SK-N-SH (cell line): Measurements from ENCODE around the gene TGM6. TPM values are rescaled to one million over a fixed set of nuclear protein-coding genes. Genes with fewer than 3 reads are reported as not detected.

Source experiments
- CTCF ChIA-PET: fragments of 300-600, 350-600 bp; formaldehyde crosslinking; extraction: SDS; loops from one replicate; lab custom pipeline; 2021; lab: Yijun Ruan, JAX
- POLR2A ChIA-PET: fragments of 350-600 bp; sonication (Branson Sonifier 250); formaldehyde crosslinking; extraction: SDS; loops from one replicate; lab custom pipeline; 2020; ENCODE audit warnings: antibody characterized with exemption, inconsistent platforms; lab: Yijun Ruan, JAX
- DNase-seq: peaks from one replicate; pipeline ENCODE4 v3.0.0; 2012
- H2AFZ ChIP-seq: fragments of 200-600 bp; sonication (generic); 2 replicates; pipeline ENCODE4 v1.8.1; 2016; ENCODE audit warnings: antibody characterized with exemption, mild to moderate bottlenecking, low read depth
- H3F3A ChIP-seq: fragments of 200-600 bp; sonication (generic); replicated peaks from 2 replicates; pipeline ENCODE3; 2016; ENCODE audit warnings: antibody characterized with exemption, mild to moderate bottlenecking; ENCODE audit not compliant: insufficient read depth
- H3K27ac ChIP-seq, 2 experiments: fragments of 200-500 bp in 1 of 2; fragments of 200-600 bp in 1 of 2; sonication (Bioruptor generic) in 1 of 2; sonication (generic), shearing (Covaris generic) in 1 of 2; 2 replicates each; pipeline versions ENCODE4 v1.5.1 to v1.6.1; 2014 to 2016; ENCODE audit warnings: low read depth in 2 of 2, inconsistent platforms in 1 of 2, low read length in 1 of 2, mild to moderate bottlenecking in 1 of 2, mixed read lengths in 1 of 2
- H3K27me3 ChIP-seq: fragments of 200-600 bp; sonication (generic), shearing (Covaris generic); 2 replicates; pipeline ENCODE4 v1.6.1; 2016; ENCODE audit warnings: mixed run types; ENCODE audit not compliant: insufficient read depth
- H3K36me3 ChIP-seq, 2 experiments: fragments of 200-500 bp in 1 of 2; fragments of 200-600 bp in 1 of 2; sonication (Bioruptor generic) in 1 of 2; sonication (generic) in 1 of 2; replicated peaks in 1 of 2; 2 replicates each; pipeline versions ENCODE3 to v1.5.1; 2014 to 2016; ENCODE audit warnings: low read length in 1 of 2, mild to moderate bottlenecking in 1 of 2; ENCODE audit not compliant: insufficient read depth in 2 of 2, control insufficient read depth in 1 of 2
- H3K4me1 ChIP-seq, 2 experiments: fragments of 200-500 bp in 1 of 2; fragments of 200-600 bp in 1 of 2; sonication (Bioruptor generic) in 1 of 2; sonication (generic), shearing (Covaris generic) in 1 of 2; 2 replicates each; pipeline versions ENCODE4 v1.5.1 to v1.6.1; 2014 to 2016; ENCODE audit warnings: low read depth in 1 of 2, low read length in 1 of 2, mixed run types in 1 of 2; ENCODE audit not compliant: insufficient read depth in 2 of 2, control insufficient read depth in 1 of 2
- H3K4me2 ChIP-seq: fragments of 200-600 bp; sonication (generic), shearing (Covaris generic); 2 replicates; pipeline ENCODE4 v1.6.1; 2017; ENCODE audit warnings: mixed run types
- H3K4me3 ChIP-seq, 2 experiments: fragments of 200-500 bp in 1 of 2; fragments of 200-600 bp in 1 of 2; sonication (Bioruptor generic) in 1 of 2; sonication (generic), shearing (Covaris generic) in 1 of 2; 2 replicates each; pipeline versions ENCODE4 v1.5.1 to v1.8.1; 2014 to 2016; ENCODE audit warnings: low read depth in 2 of 2, inconsistent platforms in 1 of 2, low read length in 1 of 2, mild to moderate bottlenecking in 1 of 2, mixed read lengths in 1 of 2, moderate library complexity in 1 of 2
- H3K79me2 ChIP-seq: fragments of 200-600 bp; sonication (generic); 2 replicates; pipeline ENCODE4 v1.8.1; 2017; ENCODE audit warnings: mild to moderate bottlenecking; ENCODE audit not compliant: insufficient read depth
- H3K9ac ChIP-seq: fragments of 200-600 bp; sonication (generic); 2 replicates; pipeline ENCODE4 v1.6.1; 2017; ENCODE audit warnings: mixed run types
- H3K9me2 ChIP-seq: fragments of 200-600 bp; sonication (generic); 2 replicates; pipeline ENCODE4 v1.6.1; 2017; ENCODE audit warnings: mixed run types
- H3K9me3 ChIP-seq: fragments of 200-600 bp; sonication (generic); 2 replicates; pipeline ENCODE4 v1.6.1; 2017; ENCODE audit warnings: mixed run types, mild to moderate bottlenecking, moderate library complexity
- H4K20me1 ChIP-seq: fragments of 200-600 bp; sonication (generic); 2 replicates; pipeline ENCODE4 v1.6.1; 2017; ENCODE audit warnings: mild to moderate bottlenecking, mixed run types; ENCODE audit not compliant: insufficient read depth
- CHD2 ChIP-seq: fragments of 150-350 bp; IDR thresholded peaks from 2 replicates; pipeline ENCODE4 v1.6.1; 2018; ENCODE audit warnings: low read length; ENCODE audit not compliant: partially characterized antibody
- ELF1 ChIP-seq: IDR thresholded peaks from 2 replicates; pipeline ENCODE4 v1.4.0; 2012
- EZH2phosphoT487 ChIP-seq: fragments of 200-600 bp; sonication (generic); IDR thresholded peaks from 2 replicates; pipeline ENCODE4 v1.6.1; 2017; ENCODE audit warnings: low read depth, mixed run types, mild to moderate bottlenecking, antibody characterized with exemption, moderate library complexity, borderline replicate concordance
- GABPA ChIP-seq: IDR thresholded peaks from 2 replicates; pipeline ENCODE4 v1.4.0; 2012; ENCODE audit warnings: low read depth, mild to moderate bottlenecking
- GATA2 ChIP-seq: sonication (generic); formaldehyde crosslinking; IDR thresholded peaks from 2 replicates; pipeline ENCODE4 v1.5.0; 2020; ENCODE audit warnings: mild to moderate bottlenecking, missing genetic modification reagents
- JUND ChIP-seq: IDR thresholded peaks from 2 replicates; pipeline ENCODE4 v1.4.0; 2012
- MEF2A ChIP-seq: IDR thresholded peaks from 2 replicates; pipeline ENCODE4 v1.4.0; 2012; ENCODE audit warnings: low read depth, borderline replicate concordance
- MXI1 ChIP-seq: IDR thresholded peaks from 2 replicates; pipeline ENCODE4 v1.6.1; 2012; ENCODE audit warnings: mild to moderate bottlenecking, low read depth, low read length, improper control_type of control experiment
- NRF1 ChIP-seq: IDR thresholded peaks from 2 replicates; pipeline ENCODE4 v1.6.1; 2012; ENCODE audit warnings: low read depth, mild to moderate bottlenecking, low read length
- POLR2AphosphoS5 ChIP-seq: IDR thresholded peaks from 2 replicates; pipeline ENCODE4 v1.6.1; 2012; ENCODE audit warnings: low read depth, low read length
- RCOR1 ChIP-seq: fragments of 150-350 bp; IDR thresholded peaks from 2 replicates; pipeline ENCODE4 v1.6.1; 2017; ENCODE audit warnings: antibody characterized with exemption, low read length
- RFX5 ChIP-seq: IDR thresholded peaks from 2 replicates; pipeline ENCODE4 v1.6.1; 2012; ENCODE audit warnings: mild to moderate bottlenecking, improper control_type of control experiment, low read length
- SMC3 ChIP-seq: IDR thresholded peaks from 2 replicates; pipeline ENCODE4 v1.6.1; 2012; ENCODE audit warnings: low read depth, low read length, improper control_type of control experiment
- TAF1 ChIP-seq: IDR thresholded peaks from 2 replicates; pipeline ENCODE4 v1.6.1; 2012; ENCODE audit warnings: low read depth, mild to moderate bottlenecking, low read length, moderate library complexity, borderline replicate concordance
- TEAD4 ChIP-seq: IDR thresholded peaks from 2 replicates; pipeline ENCODE4 v1.4.0; 2012; ENCODE audit warnings: mild to moderate bottlenecking, borderline replicate concordance; ENCODE audit not compliant: insufficient read depth
- USF1 ChIP-seq: IDR thresholded peaks from 2 replicates; pipeline ENCODE4 v1.4.0; 2012; ENCODE audit warnings: low read depth, borderline replicate concordance
- USF2 ChIP-seq: fragments of 150-350 bp; IDR thresholded peaks from 2 replicates; pipeline ENCODE4 v1.6.1; 2017; ENCODE audit warnings: antibody characterized with exemption, low read length, low read depth, borderline replicate concordance
- WGBS: methylation state at CpG from one replicate; pipeline ENCODE4 v1.1.6; 2017; ENCODE audit warnings: low lambda C conversion rate; 5-methylcytosine and 5-hydroxymethylcytosine counted together
- polyA plus RNA-seq, 3 experiments: library from polyadenylated mRNA; depleted of rRNA; stranded (reverse); fragments of >200 nt; gene quantifications; 2 replicates each; pipeline ENCODE4 v1.2.3, GENCODE V29; 2012
- TF ChIP-seq, protein P1 (sequence below): IDR thresholded peaks from 2 replicates; pipeline ENCODE4 v1.6.1; 2012; ENCODE audit warnings: mild to moderate bottlenecking, low read depth, low read length, moderate library complexity
- TF ChIP-seq, protein P2 (sequence below): IDR thresholded peaks from 2 replicates; pipeline ENCODE4 v1.4.0; 2012; ENCODE audit warnings: low read depth, borderline replicate concordance

Gene TGM6
- polyA plus RNA-seq, 1 of the 3 experiments (the other 2 are of a cell fraction) = not detected

GRCh38 chr20:2337142-2337541 is 43.6 kb upstream of the TGM6 start:
- Histone ChIP-seq H3K4me1 (no peaks in the 10 kb centered on the region), H3K9me3 (no peaks in the 10 kb centered on the region), H3K9me2 (no peaks in the 10 kb centered on the region), H2AFZ (no peak overlapping the region), H4K20me1 (no peaks in the 10 kb centered on the region), H3K4me3 (no peak overlapping the region), H3K9ac (no peak overlapping the region), H3K27ac (no peak overlapping the region), H3K4me2 (no peak overlapping the region), H3K27me3 (peaks cover 4% of the 10 kb centered on the region; the same call in 1 of the 2 replicates), H3K36me3 (no peaks in the 10 kb centered on the region), H3F3A (no peaks in the 10 kb centered on the region), H3K79me2 (no peaks in the 10 kb centered on the region)
- TF ChIP-seq JUND (no peak), POLR2AphosphoS5 (no peak), RFX5 (no peak), GABPA (no peak), EZH2phosphoT487 (no peak), SMC3 (no peak), USF2 (no peak), MXI1 (no peak), ELF1 (no peak), TAF1 (no peak), RCOR1 (no peak), GATA2 (CRISPR knock-in tag) (no peak), MEF2A (no peak), NRF1 (no peak), CHD2 (no peak), USF1 (no peak), TEAD4 (no peak)
- TF ChIP-seq, protein P1, sequence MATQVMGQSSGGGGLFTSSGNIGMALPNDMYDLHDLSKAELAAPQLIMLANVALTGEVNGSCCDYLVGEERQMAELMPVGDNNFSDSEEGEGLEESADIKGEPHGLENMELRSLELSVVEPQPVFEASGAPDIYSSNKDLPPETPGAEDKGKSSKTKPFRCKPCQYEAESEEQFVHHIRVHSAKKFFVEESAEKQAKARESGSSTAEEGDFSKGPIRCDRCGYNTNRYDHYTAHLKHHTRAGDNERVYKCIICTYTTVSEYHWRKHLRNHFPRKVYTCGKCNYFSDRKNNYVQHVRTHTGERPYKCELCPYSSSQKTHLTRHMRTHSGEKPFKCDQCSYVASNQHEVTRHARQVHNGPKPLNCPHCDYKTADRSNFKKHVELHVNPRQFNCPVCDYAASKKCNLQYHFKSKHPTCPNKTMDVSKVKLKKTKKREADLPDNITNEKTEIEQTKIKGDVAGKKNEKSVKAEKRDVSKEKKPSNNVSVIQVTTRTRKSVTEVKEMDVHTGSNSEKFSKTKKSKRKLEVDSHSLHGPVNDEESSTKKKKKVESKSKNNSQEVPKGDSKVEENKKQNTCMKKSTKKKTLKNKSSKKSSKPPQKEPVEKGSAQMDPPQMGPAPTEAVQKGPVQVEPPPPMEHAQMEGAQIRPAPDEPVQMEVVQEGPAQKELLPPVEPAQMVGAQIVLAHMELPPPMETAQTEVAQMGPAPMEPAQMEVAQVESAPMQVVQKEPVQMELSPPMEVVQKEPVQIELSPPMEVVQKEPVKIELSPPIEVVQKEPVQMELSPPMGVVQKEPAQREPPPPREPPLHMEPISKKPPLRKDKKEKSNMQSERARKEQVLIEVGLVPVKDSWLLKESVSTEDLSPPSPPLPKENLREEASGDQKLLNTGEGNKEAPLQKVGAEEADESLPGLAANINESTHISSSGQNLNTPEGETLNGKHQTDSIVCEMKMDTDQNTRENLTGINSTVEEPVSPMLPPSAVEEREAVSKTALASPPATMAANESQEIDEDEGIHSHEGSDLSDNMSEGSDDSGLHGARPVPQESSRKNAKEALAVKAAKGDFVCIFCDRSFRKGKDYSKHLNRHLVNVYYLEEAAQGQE = no peak
- TF ChIP-seq, protein P2, sequence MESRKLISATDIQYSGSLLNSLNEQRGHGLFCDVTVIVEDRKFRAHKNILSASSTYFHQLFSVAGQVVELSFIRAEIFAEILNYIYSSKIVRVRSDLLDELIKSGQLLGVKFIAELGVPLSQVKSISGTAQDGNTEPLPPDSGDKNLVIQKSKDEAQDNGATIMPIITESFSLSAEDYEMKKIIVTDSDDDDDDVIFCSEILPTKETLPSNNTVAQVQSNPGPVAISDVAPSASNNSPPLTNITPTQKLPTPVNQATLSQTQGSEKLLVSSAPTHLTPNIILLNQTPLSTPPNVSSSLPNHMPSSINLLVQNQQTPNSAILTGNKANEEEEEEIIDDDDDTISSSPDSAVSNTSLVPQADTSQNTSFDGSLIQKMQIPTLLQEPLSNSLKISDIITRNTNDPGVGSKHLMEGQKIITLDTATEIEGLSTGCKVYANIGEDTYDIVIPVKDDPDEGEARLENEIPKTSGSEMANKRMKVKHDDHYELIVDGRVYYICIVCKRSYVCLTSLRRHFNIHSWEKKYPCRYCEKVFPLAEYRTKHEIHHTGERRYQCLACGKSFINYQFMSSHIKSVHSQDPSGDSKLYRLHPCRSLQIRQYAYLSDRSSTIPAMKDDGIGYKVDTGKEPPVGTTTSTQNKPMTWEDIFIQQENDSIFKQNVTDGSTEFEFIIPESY = no peak
- CTCF ChIA-PET = no interaction called here
- 57% methylated on average over 5 of the region's 5 CpGs for WGBS
- no peak for DNase-seq
- POLR2A ChIA-PET = no interaction called here
